Activated gamma-delta T cell treated with Interleukin-2 at 50 U/mL for 16 hours (primary cell): Measurements from ENCODE around the gene MRPS16.

Experiments
- DNase-seq: peaks from one replicate; pipeline ENCODE4 v3.0.0-alpha.2; 2020

MRPS16 gene

GRCh38 chr10:73238990-73239566 lies 13.4 kb downstream of the MRPS16 start:
- DNase-seq, result no peak

GRCh38 chr10:73234695-73235094 lies 17.7 kb downstream of the MRPS16 start:
- DNase-seq, result no peak

GRCh38 chr10:73233883-73234282 lies 18.6 kb downstream of the MRPS16 start:
- DNase-seq, result no peak

- no peak for DNase-seq
Observed at GRCh38 chr10:73232887-73233286, 19.6 kb downstream of the MRPS16 start.

DNA sequence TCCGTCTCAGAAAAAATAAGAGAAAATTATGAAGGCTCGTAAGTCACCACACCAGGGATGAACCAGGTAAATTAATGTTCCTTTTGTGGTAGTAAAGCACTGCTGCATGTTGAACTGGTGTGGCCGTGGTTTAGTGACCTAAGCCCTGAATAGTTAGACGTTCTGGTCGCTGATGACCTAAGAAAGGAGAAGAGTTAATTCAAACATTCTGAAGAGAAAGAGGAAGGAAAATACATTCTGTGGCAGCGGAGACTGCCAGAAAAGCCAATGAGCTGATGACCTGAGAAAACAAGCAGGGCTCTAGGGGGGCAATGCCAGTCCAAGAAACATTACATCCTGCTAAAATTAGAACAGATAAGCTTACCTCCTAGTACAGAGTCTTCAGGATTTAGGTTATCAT lies 22.9 kb downstream of the MRPS16 start:
- no peak for DNase-seq

DNA sequence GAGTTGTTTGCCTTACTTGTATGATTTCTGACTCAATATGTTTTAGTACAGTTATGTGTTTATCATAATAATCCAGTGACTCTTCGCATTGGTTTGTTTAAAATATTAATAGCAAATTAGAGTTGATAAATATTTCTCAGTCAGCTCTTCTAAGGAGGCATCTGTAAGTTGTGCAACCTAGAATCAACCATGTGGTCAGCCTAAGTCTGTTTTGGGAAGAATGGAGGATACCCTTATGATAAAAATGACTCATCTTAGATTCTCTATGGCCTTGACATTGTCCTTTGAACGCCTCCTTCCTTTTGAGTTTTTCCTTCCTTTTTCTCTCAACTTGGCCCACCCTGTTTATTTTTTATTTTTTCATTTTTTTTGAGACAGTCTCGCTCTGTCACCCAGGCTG lies 24.2 kb downstream of the MRPS16 start:
- no peak for DNase-seq

DNA sequence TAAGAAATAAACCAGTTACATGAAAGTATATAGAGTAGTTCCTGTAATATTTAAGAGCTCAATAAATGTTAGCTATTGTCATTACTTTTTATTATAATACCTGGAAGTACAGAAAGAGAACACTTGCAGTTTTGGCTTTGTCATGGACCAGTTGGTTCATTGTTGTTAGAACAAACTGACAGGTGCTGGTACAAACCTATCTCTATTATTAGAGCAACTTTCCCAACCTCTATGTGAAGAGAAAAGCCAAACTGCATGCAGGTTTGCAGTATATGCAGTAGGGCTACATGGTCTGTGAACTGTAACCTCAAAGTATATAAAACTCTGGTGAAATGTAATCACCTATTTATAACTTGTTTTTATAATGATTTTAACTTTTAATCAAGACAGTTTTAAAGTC lies 25.8 kb downstream of the MRPS16 start:
- no peak for DNase-seq

GRCh38 chr10:73225518-73225917 lies 26.9 kb downstream of the MRPS16 start:
- no peak for DNase-seq

GRCh38 chr10:73220989-73221388 lies 31.5 kb downstream of the MRPS16 start:
- DNase-seq, result no peak

DNA sequence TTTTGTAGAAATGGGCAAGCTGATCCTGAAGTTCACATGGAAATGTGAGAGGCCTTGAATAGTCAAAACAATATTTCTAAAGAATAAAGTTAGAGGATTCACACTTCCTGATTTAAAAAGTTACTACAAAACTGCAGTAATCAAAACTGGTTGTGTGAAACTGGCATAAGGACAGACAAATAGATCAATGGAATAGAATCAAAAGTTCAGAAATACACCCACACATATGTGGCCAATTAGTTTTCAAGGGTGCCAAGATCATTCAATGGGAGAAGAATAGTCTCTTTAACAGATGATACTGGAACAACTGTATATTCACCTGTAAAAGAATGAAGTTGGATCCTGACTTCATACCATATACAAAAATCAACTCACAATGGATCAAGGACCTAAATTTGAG lies 33.1 kb downstream of the MRPS16 start:
- DNase-seq, result no peak

GRCh38 chr10:73218431-73219191 lies 33.8 kb downstream of the MRPS16 start:
- DNase-seq, result no peak

GRCh38 chr10:73217628-73218027 lies 34.8 kb downstream of the MRPS16 start:
- DNase-seq, result no peak

- no peak for DNase-seq
Observed at GRCh38 chr10:73215749-73216148, 36.7 kb downstream of the MRPS16 start.

DNA sequence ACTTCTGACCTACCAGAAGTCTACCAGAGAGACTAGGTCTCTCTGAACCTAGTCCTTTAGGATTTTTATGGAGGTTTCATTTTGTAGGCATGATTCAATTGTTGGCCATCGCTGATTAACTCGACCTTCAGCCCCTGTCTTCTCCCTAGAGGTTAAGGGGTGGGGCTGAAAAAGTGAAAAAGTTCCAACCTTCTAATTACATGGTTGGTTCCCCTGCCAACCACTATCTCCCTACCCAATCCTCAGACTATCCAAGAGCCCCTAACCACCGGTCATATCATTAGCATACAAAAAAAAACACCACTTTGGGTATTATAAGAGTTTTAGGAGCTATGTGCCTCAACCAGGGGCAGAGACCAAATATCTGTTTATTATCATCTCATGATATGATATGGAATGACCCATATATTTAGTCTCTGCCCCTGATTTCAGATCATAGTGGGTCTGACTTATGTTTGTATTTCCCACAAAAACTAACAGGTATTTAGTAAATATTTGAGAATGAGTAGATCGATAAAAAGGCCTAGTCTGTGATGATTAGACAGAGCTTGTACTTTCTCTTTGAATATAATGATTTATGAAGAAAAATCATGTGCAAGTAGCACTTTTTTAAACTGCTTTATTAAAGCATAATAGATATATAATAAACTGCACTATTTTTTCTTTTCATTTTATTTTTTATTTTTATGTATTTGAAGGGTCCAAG lies 41.2 kb downstream of the MRPS16 start:
- no peak for DNase-seq

DNA sequence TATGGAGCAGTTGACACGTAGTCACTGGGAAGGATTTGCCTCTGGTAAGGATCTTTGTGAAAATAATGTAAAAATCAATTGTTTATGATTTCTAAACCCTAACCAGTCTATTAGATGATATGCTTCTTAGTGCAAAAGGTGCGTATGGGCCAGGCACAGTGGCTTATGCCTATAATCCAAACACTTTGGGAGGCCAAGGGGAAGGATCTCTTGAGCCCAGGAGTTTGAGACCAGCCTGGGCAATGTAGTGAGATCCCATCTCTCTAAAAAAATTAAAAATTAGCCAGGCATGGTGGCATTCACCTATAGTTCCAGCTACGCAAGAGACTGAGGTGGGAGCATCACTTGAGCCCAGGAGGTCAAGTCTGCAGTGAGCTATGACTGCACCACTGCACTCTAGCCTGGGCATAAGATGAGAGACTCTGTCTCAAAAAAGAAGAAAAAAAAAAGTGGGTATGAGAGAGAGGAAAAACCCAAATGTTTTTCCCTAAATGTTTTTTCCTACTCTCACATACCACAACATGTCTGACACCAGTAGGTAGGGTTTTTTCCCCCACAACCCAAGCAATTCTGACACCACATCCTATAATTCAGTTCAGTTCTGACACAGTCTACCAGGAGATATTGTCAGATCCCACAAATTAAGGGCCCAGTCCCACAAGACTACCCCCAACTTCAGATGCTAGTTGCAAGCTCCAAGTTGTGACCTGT lies 41.9 kb downstream of the MRPS16 start:
- DNase-seq, result no peak

GRCh38 chr10:73209705-73210104 lies 42.7 kb downstream of the MRPS16 start:
- DNase-seq, result no peak

- DNase-seq, result no peak
Observed at GRCh38 chr10:73207883-73208282, 44.6 kb downstream of the MRPS16 start.

DNA sequence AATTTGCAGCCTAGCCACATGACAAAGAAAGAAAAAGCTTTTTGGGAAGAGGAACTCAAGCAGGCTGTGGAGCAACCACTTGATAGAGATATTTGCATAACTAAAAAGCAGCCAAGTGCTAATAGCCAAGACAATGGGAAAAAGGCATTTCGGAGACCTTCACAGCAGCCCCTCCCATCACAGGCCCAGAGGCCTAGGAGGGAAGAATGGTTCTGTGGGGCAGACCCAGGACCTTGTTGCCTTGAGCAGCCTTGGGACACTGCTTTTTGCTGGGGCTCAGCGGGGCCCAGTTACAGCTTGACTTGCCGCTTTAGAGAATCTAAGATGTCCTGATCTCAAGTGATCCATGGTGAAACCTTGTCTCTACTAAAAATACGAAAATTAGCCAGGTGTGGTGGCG lies 46.1 kb downstream of the MRPS16 start:
- DNase-seq, result no peak

DNA sequence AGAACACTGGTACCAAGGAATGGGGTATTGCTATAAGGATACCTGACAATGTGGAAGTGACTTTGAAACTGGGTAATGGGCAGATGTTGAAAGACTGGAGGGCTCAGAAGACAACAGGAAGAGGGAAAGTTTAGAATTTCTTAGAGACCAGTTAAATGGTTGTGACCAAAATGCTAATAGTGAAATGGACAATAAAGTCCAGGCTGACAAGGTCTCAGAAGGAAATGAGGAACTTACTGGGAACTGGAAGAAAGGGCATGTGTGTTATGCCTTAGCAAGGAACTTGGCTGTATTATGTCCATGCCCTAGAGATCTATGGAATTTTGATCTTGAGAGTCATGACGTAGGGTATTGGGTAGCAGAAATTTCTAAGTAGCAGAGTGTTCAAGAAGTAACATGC lies 46.6 kb downstream of the MRPS16 start:
- DNase-seq, result no peak

GRCh38 chr10:73205081-73205480 lies 47.4 kb downstream of the MRPS16 start:
- no peak for DNase-seq
